HCT116 (cell line): Measurements from ENCODE around the gene OXER1. TPM values are rescaled to one million over a fixed set of nuclear protein-coding genes. Genes with fewer than 3 reads are reported as not detected.

Source experiments
- ATAC-seq: fragments of 200-7000 bp; cut with Tn5 transposase; 2 replicates; pipeline ENCODE4 v1.9.1; 2020; ENCODE audit warnings: mild to moderate bottlenecking, moderate library complexity
- BruUV-seq: library from RNA; stranded (reverse); fragments of 400-500 nt; replicated peaks from 2 replicates; lab custom pipeline; 2021; lab: Mats Ljungman, UMichigan
- CTCF ChIA-PET: fragments of 300-600 bp; sonication (Branson Sonifier 250); formaldehyde crosslinking; loops from one replicate; lab custom pipeline; 2021; ENCODE audit warnings: antibody characterized with exemption; lab: Charles Lee
- POLR2A ChIA-PET: fragments of 300-600, 350-600 bp; sonication (Branson Sonifier 250); formaldehyde crosslinking; loops from one replicate; lab custom pipeline; 2021; ENCODE audit warnings: antibody characterized with exemption; lab: Charles Lee
- RAD21 ChIA-PET, 2 experiments: fragments of 300-600 bp; sonication (Branson Sonifier 250); formaldehyde crosslinking; loops; one replicate each; lab custom pipeline; 2023; ENCODE audit warnings: low total read pairs in 2 of 2; ENCODE audit not compliant: uncharacterized antibody in 2 of 2, unreplicated experiment in 2 of 2, low non-redundant PET in 1 of 2; lab: Charles Lee
- DNase-seq: peaks from one replicate; pipeline ENCODE4 v3.0.0-alpha.2; 2010; ENCODE audit warnings: low read depth, low spot score
- H2AFZ ChIP-seq: fragments of 200-600 bp; shearing (Covaris generic), sonication (generic); 2 replicates; pipeline ENCODE4 v1.6.1; 2017; ENCODE audit warnings: low read depth, mixed run types, mixed read lengths, antibody characterized with exemption, low read length; ENCODE audit not compliant: poor library complexity, severe bottlenecking
- H3K27ac ChIP-seq: 2 replicates; pipeline ENCODE4 v1.5.1; 2012; ENCODE audit warnings: low read depth, low read length
- H3K27me3 ChIP-seq: fragments of 200-600 bp; sonication (generic); 2 replicates; pipeline ENCODE4 v1.6.1; 2016; ENCODE audit warnings: mixed run types, low read length, mixed read lengths; ENCODE audit not compliant: insufficient read depth
- H3K36me3 ChIP-seq, 2 experiments: fragments of 200-500 bp in 1 of 2; fragments of 200-600 bp in 1 of 2; sonication (Bioruptor generic) in 1 of 2; sonication (generic) in 1 of 2; 2 replicates each; pipeline versions ENCODE4 v1.5.1 to v1.6.1; 2014 to 2016; ENCODE audit warnings: low read length in 2 of 2, inconsistent platforms in 1 of 2, mixed read lengths in 1 of 2, mixed run types in 1 of 2; ENCODE audit not compliant: insufficient read depth in 2 of 2, control insufficient read depth in 1 of 2
- H3K4me1 ChIP-seq, 2 experiments: fragments of 200-600 bp in 1 of 2; sonication (generic) in 1 of 2; 2 replicates each; pipeline versions ENCODE4 v1.5.1 to v1.6.1; 2012 to 2017; ENCODE audit warnings: low read length in 2 of 2, inconsistent platforms in 1 of 2, mild to moderate bottlenecking in 1 of 2, mixed read lengths in 1 of 2, mixed run types in 1 of 2, moderate library complexity in 1 of 2; ENCODE audit not compliant: insufficient read depth in 2 of 2, control insufficient read depth in 1 of 2
- H3K4me2 ChIP-seq: fragments of 200-600 bp; sonication (generic); 2 replicates; pipeline ENCODE4 v1.6.1; 2017; ENCODE audit warnings: mixed run types, low read length, mixed read lengths
- H3K4me3 ChIP-seq, 2 experiments: fragments of 200-600 bp in 1 of 2; sonication (generic) in 1 of 2; replicated peaks in 1 of 2; 2 replicates each; pipeline ENCODE4 v1.5.1; 2011 to 2016; ENCODE audit warnings: low read length in 2 of 2, control low read depth in 1 of 2, low read depth in 1 of 2, mild to moderate bottlenecking in 1 of 2, mixed read lengths in 1 of 2, mixed run types in 1 of 2
- H3K79me2 ChIP-seq: fragments of 200-600 bp; sonication (generic); 2 replicates; pipeline ENCODE4 v1.6.1; 2017; ENCODE audit warnings: mild to moderate bottlenecking, mixed run types, low read length, moderate library complexity, mixed read lengths; ENCODE audit not compliant: insufficient read depth
- H3K9ac ChIP-seq: fragments of 200-600 bp; sonication (generic); 2 replicates; pipeline ENCODE4 v1.6.1; 2016; ENCODE audit warnings: low read length, mixed read lengths
- H3K9me2 ChIP-seq: fragments of 200-600 bp; sonication (generic), shearing (Covaris generic); 2 replicates; pipeline ENCODE4 v1.6.1; 2017; ENCODE audit warnings: mixed run types, mild to moderate bottlenecking, moderate library complexity; ENCODE audit not compliant: insufficient read depth
- H3K9me3 ChIP-seq, 2 experiments: fragments of 200-500 bp in 1 of 2; fragments of 200-600 bp in 1 of 2; sonication (Bioruptor generic) in 1 of 2; sonication (generic) in 1 of 2; 2 replicates each; pipeline ENCODE4 v1.6.1; 2014 to 2017; ENCODE audit warnings: low read length in 2 of 2, mixed read lengths in 2 of 2, inconsistent platforms in 1 of 2, low read depth in 1 of 2, mild to moderate bottlenecking in 1 of 2, mixed run types in 1 of 2, moderate library complexity in 1 of 2; ENCODE audit not compliant: control insufficient read depth in 1 of 2, insufficient read depth in 1 of 2
- H4K20me1 ChIP-seq: fragments of 200-600 bp; sonication (generic), shearing (Covaris generic); 2 replicates; pipeline ENCODE4 v1.6.1; 2017; ENCODE audit warnings: mixed run types, mild to moderate bottlenecking, moderate library complexity; ENCODE audit not compliant: insufficient read depth
- ATF3 ChIP-seq: IDR thresholded peaks from 2 replicates; pipeline ENCODE4 v1.6.1; 2012
- CBX3 ChIP-seq: IDR thresholded peaks from 2 replicates; pipeline ENCODE4 v1.6.1; 2012; ENCODE audit warnings: low read depth
- EGR1 ChIP-seq: IDR thresholded peaks from 2 replicates; pipeline ENCODE4 v1.6.1; 2012; ENCODE audit warnings: low read depth
- EZH2 ChIP-seq: fragments of 200-600 bp; sonication (generic); IDR thresholded peaks from 2 replicates; pipeline ENCODE4 v1.6.1; 2017; ENCODE audit warnings: antibody characterized with exemption, mixed run types
- FOSL1 ChIP-seq: IDR thresholded peaks from 2 replicates; pipeline ENCODE4 v1.6.1; 2012; ENCODE audit warnings: low read depth
- JUND ChIP-seq: IDR thresholded peaks from 2 replicates; pipeline ENCODE4 v1.6.1; 2012
- MAX ChIP-seq: IDR thresholded peaks from 2 replicates; pipeline ENCODE4 v1.6.1; 2012
- POLR2A ChIP-seq: IDR thresholded peaks from 2 replicates; pipeline ENCODE4 v1.7.0; 2011; ENCODE audit warnings: borderline replicate concordance; ENCODE audit not compliant: insufficient read depth, insufficient read length; ENCODE audit errors: extremely low read depth
- POLR2AphosphoS5 ChIP-seq: IDR thresholded peaks from 2 replicates; pipeline ENCODE4 v1.6.1; 2011; ENCODE audit warnings: mild to moderate bottlenecking, low read depth, low read length, moderate library complexity
- RAD21 ChIP-seq: IDR thresholded peaks from 2 replicates; pipeline ENCODE4 v1.6.1; 2012; ENCODE audit warnings: low read depth, mild to moderate bottlenecking
- SIN3A ChIP-seq: IDR thresholded peaks from 2 replicates; pipeline ENCODE4 v1.6.1; 2012; ENCODE audit warnings: low read depth
- SRF ChIP-seq: IDR thresholded peaks from 2 replicates; pipeline ENCODE4 v1.6.1; 2012; ENCODE audit warnings: low read depth
- TCF7L2 ChIP-seq: IDR thresholded peaks from 2 replicates; pipeline ENCODE4 v1.7.0; 2011; ENCODE audit warnings: borderline replicate concordance, inconsistent platforms; ENCODE audit not compliant: insufficient read depth, insufficient read length; ENCODE audit errors: extremely low read depth
- YY1 ChIP-seq: IDR thresholded peaks from 2 replicates; pipeline ENCODE4 v1.6.1; 2011; ENCODE audit warnings: low read length, low read depth, moderate library complexity, mild to moderate bottlenecking; ENCODE audit not compliant: insufficient replicate concordance; ENCODE audit errors: extremely low read depth
- ZFX ChIP-seq: fragments of 450-650 bp; IDR thresholded peaks from 2 replicates; pipeline ENCODE4 v1.6.1; 2017
- ZNF274 ChIP-seq: fragments of 200-500 bp; sonication (Bioruptor generic); IDR thresholded peaks from 2 replicates; pipeline ENCODE4 v1.6.1; 2014; ENCODE audit warnings: mild to moderate bottlenecking, low read depth, low read length, inconsistent platforms
- intact Hi-C: fragments of 100-400 bp; cut with micrococcal nuclease; formaldehyde crosslinking; loops from 2 replicates; pipeline ENCODE4 v1.10.0; 2022
- total RNA-seq: library from RNA; stranded (reverse); gene quantifications from one replicate; pipeline ENCODE4 v1.2.1, GENCODE V29; 2021; ENCODE audit not compliant: unreplicated experiment
- TF ChIP-seq, protein P1 (sequence below): IDR thresholded peaks from 2 replicates; pipeline ENCODE4 v1.6.1; 2011; ENCODE audit warnings: mild to moderate bottlenecking, low read length, moderate library complexity; ENCODE audit not compliant: insufficient replicate concordance; ENCODE audit errors: extremely low read depth
- TF ChIP-seq, protein P2 (sequence below), 3 experiments: fragments of 200-600 bp in 1 of 3; sonication (generic) in 1 of 3; IDR thresholded peaks in 2 of 3; conservative IDR thresholded peaks in 1 of 3; 2 replicates each; pipeline ENCODE4 v1.5.1; 2012 to 2017; ENCODE audit warnings: low read depth in 2 of 3, low read length in 2 of 3, antibody characterized with exemption in 1 of 3, borderline replicate concordance in 1 of 3, control low read depth in 1 of 3, mild to moderate bottlenecking in 1 of 3, mixed read lengths in 1 of 3, mixed run types in 1 of 3, moderate library complexity in 1 of 3; ENCODE audit not compliant: insufficient read depth in 1 of 3
- TF ChIP-seq, protein P3 (sequence below): IDR thresholded peaks from 2 replicates; pipeline ENCODE4 v1.6.1; 2012; ENCODE audit warnings: low read depth

The OXER1 gene
- total RNA-seq, 1 experiment from 2014 or later, result not detected

- DNase-seq (no peak), ATAC-seq (no peak)
- no peak overlapping the region for H3K9ac ChIP-seq
- intact Hi-C loops, result no loop called here
- H3K4me2 ChIP-seq, result no peak overlapping the region
- RAD21 ChIA-PET, result no interaction called here
- H3K27ac ChIP-seq, result no peak overlapping the region
- no peaks in the 10 kb centered on the region for H3K9me2 ChIP-seq
- H3K27me3 ChIP-seq, result no peaks in the 10 kb centered on the region
- no peaks in the 10 kb centered on the region for H4K20me1 ChIP-seq
- POLR2A ChIA-PET, result no interaction called here
- no peaks in the 10 kb centered on the region for H3K36me3 ChIP-seq
- CTCF ChIA-PET, result no interaction called here
- no peak for TF ChIP-seq JUND
- TF ChIP-seq ATF3, result no peak
- TF ChIP-seq YY1, result no peak
- TF ChIP-seq, protein P1, sequence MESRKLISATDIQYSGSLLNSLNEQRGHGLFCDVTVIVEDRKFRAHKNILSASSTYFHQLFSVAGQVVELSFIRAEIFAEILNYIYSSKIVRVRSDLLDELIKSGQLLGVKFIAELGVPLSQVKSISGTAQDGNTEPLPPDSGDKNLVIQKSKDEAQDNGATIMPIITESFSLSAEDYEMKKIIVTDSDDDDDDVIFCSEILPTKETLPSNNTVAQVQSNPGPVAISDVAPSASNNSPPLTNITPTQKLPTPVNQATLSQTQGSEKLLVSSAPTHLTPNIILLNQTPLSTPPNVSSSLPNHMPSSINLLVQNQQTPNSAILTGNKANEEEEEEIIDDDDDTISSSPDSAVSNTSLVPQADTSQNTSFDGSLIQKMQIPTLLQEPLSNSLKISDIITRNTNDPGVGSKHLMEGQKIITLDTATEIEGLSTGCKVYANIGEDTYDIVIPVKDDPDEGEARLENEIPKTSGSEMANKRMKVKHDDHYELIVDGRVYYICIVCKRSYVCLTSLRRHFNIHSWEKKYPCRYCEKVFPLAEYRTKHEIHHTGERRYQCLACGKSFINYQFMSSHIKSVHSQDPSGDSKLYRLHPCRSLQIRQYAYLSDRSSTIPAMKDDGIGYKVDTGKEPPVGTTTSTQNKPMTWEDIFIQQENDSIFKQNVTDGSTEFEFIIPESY, result no peak
- TF ChIP-seq EGR1, result no peak
- TF ChIP-seq, protein P2, sequence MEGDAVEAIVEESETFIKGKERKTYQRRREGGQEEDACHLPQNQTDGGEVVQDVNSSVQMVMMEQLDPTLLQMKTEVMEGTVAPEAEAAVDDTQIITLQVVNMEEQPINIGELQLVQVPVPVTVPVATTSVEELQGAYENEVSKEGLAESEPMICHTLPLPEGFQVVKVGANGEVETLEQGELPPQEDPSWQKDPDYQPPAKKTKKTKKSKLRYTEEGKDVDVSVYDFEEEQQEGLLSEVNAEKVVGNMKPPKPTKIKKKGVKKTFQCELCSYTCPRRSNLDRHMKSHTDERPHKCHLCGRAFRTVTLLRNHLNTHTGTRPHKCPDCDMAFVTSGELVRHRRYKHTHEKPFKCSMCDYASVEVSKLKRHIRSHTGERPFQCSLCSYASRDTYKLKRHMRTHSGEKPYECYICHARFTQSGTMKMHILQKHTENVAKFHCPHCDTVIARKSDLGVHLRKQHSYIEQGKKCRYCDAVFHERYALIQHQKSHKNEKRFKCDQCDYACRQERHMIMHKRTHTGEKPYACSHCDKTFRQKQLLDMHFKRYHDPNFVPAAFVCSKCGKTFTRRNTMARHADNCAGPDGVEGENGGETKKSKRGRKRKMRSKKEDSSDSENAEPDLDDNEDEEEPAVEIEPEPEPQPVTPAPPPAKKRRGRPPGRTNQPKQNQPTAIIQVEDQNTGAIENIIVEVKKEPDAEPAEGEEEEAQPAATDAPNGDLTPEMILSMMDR (IDR thresholded peaks at IDR 0.05 in 2 of 3, conservative IDR thresholded peaks at IDR 0.05 in 1 of 3; ENCODE audit: borderline replicate concordance in 1 of 3, insufficient read depth in 1 of 3, low read depth in 2 of 3, low read length in 2 of 3), result no peak
- no peak for TF ChIP-seq RAD21
- no peak for TF ChIP-seq ZNF274
- TF ChIP-seq, protein P3, sequence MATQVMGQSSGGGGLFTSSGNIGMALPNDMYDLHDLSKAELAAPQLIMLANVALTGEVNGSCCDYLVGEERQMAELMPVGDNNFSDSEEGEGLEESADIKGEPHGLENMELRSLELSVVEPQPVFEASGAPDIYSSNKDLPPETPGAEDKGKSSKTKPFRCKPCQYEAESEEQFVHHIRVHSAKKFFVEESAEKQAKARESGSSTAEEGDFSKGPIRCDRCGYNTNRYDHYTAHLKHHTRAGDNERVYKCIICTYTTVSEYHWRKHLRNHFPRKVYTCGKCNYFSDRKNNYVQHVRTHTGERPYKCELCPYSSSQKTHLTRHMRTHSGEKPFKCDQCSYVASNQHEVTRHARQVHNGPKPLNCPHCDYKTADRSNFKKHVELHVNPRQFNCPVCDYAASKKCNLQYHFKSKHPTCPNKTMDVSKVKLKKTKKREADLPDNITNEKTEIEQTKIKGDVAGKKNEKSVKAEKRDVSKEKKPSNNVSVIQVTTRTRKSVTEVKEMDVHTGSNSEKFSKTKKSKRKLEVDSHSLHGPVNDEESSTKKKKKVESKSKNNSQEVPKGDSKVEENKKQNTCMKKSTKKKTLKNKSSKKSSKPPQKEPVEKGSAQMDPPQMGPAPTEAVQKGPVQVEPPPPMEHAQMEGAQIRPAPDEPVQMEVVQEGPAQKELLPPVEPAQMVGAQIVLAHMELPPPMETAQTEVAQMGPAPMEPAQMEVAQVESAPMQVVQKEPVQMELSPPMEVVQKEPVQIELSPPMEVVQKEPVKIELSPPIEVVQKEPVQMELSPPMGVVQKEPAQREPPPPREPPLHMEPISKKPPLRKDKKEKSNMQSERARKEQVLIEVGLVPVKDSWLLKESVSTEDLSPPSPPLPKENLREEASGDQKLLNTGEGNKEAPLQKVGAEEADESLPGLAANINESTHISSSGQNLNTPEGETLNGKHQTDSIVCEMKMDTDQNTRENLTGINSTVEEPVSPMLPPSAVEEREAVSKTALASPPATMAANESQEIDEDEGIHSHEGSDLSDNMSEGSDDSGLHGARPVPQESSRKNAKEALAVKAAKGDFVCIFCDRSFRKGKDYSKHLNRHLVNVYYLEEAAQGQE, result no peak
- TF ChIP-seq FOSL1, result no peak
- TF ChIP-seq ZFX, result no peak
- TF ChIP-seq POLR2AphosphoS5, result no peak
- TF ChIP-seq CBX3, result no peak
- TF ChIP-seq MAX, result no peak
- TF ChIP-seq POLR2A, result no peak
- TF ChIP-seq EZH2, result no peak
- TF ChIP-seq SIN3A, result no peak
- TF ChIP-seq TCF7L2, result no peak
- TF ChIP-seq SRF, result no peak
- BruUV-seq, result no TSS peak
- no peaks in the 10 kb centered on the region for H3K9me3 ChIP-seq
- H3K79me2 ChIP-seq, result no peaks in the 10 kb centered on the region
- no peaks in the 10 kb centered on the region for H3K4me1 ChIP-seq
- no peak overlapping the region for H3K4me3 ChIP-seq
- no peak overlapping the region for H2AFZ ChIP-seq
These were observed 19.6 kb upstream of the OXER1 start for GRCh38 chr2:42783511-42783910.
